Parathyroid adenoma (tissue), 2 donors: ENCODE results near the gene ANO2.
A peak's percentile ranks its signal among the peaks of the same experiment; 100 is the strongest.

Experiments used
- H2AFZ ChIP-seq: fragments of 300-600 bp; sonication (generic); one replicate; pipeline ENCODE4 v1.7.0; 2017; ENCODE audit warnings: antibody characterized with exemption, mild to moderate bottlenecking
- H3K27ac ChIP-seq: fragments of 300-600 bp; sonication (generic); one replicate; pipeline ENCODE4 v1.7.0; 2017
- H3K27me3 ChIP-seq: fragments of 300-600 bp; sonication (generic); one replicate; pipeline ENCODE4 v1.7.0; 2017; ENCODE audit warnings: low read length; ENCODE audit not compliant: control insufficient read depth, insufficient read depth
- H3K36me3 ChIP-seq: fragments of 300-600 bp; sonication (generic); one replicate; pipeline ENCODE4 v1.7.0; 2017; ENCODE audit warnings: low read length; ENCODE audit not compliant: control insufficient read depth, insufficient read depth
- H3K4me1 ChIP-seq: fragments of 300-600 bp; sonication (generic); one replicate; pipeline ENCODE4 v1.7.0; 2017; ENCODE audit warnings: control low read depth
- H3K4me2 ChIP-seq: fragments of 300-600 bp; sonication (generic); one replicate; pipeline ENCODE4 v1.7.0; 2017; ENCODE audit warnings: low read length
- H3K4me3 ChIP-seq: fragments of 300-600 bp; sonication (generic); one replicate; pipeline ENCODE4 v1.7.0; 2017; ENCODE audit warnings: low read depth, low read length
- H3K79me2 ChIP-seq: fragments of 300-600 bp; sonication (generic); one replicate; pipeline ENCODE4 v1.7.0; 2017; ENCODE audit warnings: control low read depth
- H3K9ac ChIP-seq: fragments of 300-600 bp; sonication (generic); one replicate; pipeline ENCODE4 v1.7.0; 2017; ENCODE audit warnings: mild to moderate bottlenecking
- H3K9me3 ChIP-seq: fragments of 300-600 bp; sonication (generic); one replicate; pipeline ENCODE4 v1.7.0; 2017; ENCODE audit warnings: low read length; ENCODE audit not compliant: control insufficient read depth
- TF ChIP-seq, protein P1 (sequence below): fragments of 300-600 bp; sonication (generic); IDR thresholded peaks from one replicate; pipeline ENCODE4 v1.7.0; 2017; ENCODE audit warnings: antibody characterized with exemption, mild to moderate bottlenecking
- donor health status: primary hyperparathyroidism.

Gene ANO2

DNA sequence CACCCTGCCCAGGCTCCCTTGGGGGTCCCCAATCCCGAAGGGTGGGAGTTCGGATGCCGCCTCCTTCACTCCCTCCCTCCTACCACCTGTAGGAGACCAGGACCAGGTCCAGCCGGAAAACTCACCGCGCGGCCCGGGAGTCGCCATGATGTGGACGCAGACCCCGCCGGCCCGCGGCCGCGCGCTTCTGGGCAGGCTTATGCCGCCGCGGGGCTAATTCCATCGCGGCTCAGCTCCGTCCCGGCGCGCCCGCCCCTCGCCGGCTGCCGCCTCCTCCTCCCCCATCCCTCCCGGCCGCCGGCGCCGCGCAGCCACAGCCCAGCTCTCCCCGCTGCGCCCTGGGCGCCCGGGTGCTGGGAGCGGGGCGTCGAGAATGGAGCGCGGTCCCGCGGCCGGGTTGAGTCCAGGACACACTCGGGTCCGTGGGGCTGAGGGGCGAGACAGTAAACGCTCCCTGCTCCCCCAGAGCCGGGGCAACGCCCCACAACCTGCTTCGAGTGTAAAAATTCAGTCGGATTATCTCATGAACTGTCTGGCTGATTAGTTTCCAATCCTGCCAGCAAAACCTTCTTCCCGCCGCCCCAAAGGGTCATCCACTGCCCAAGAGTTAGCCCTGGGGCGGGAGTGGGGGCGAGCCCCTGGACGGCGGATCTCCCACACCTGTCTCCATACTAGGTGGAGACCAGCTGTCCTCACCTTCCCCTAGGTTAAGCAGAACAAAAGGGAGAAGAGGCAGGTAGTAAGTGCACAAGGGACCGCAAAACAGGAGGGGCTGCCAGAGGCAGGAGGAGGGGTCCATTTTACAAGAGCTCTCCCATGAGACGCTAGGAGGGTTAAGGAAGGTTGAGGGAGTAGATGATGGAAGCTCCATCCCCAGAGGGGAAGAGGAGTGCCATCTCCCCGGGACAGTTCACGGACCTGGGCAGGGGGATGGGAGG lies at the start of gene ANO2:
ANO2 (minus strand) TSS at position 189 of the 938 bp plus-strand sequence; CDS start at position 147, 42 bp downstream.
- Histone ChIP-seq H3K27me3 (no peaks in the 10 kb centered on the region), H3K4me3 (peak within 1 kb of the TSS; percentile 43)

DNA sequence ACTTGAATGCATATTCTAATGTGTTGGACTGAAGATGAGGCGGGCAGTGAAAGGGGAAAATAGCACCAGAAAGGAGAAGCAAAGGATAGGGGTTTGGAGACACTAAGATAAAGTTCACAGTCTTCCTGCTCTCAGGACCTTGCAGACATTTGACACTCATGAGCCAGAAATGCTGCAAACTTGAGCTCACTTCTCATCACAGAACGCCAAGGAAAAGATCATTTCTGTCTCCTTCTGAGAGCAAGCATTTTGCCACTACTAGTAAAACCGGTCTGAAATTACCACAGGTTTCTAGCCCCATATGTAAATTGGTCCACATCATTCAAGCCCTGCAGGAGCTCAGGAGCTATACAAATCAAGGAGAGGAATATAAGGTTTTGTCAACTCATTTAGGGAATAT lies 44.6 kb upstream of the ANO2 start:
- H3K9me3 ChIP-seq: no peaks in the 10 kb centered on the region
- no peaks in the 10 kb centered on the region for H3K79me2 ChIP-seq
- no peak overlapping the region for H3K27ac ChIP-seq
- TF ChIP-seq, protein P1, sequence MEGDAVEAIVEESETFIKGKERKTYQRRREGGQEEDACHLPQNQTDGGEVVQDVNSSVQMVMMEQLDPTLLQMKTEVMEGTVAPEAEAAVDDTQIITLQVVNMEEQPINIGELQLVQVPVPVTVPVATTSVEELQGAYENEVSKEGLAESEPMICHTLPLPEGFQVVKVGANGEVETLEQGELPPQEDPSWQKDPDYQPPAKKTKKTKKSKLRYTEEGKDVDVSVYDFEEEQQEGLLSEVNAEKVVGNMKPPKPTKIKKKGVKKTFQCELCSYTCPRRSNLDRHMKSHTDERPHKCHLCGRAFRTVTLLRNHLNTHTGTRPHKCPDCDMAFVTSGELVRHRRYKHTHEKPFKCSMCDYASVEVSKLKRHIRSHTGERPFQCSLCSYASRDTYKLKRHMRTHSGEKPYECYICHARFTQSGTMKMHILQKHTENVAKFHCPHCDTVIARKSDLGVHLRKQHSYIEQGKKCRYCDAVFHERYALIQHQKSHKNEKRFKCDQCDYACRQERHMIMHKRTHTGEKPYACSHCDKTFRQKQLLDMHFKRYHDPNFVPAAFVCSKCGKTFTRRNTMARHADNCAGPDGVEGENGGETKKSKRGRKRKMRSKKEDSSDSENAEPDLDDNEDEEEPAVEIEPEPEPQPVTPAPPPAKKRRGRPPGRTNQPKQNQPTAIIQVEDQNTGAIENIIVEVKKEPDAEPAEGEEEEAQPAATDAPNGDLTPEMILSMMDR: no peak
- H3K27me3 ChIP-seq: no peaks in the 10 kb centered on the region
- no peak overlapping the region for H2AFZ ChIP-seq
- H3K9ac ChIP-seq: no peak overlapping the region
- no peaks in the 10 kb centered on the region for H3K4me1 ChIP-seq
- no peak overlapping the region for H3K4me2 ChIP-seq
- no peaks in the 10 kb centered on the region for H3K36me3 ChIP-seq
- H3K4me3 ChIP-seq: no peak overlapping the region

More for the DNA sequence above, at the start of gene ANO2:
- Histone ChIP-seq H3K4me2 (peak within 1 kb of the TSS; percentile 85), H3K9me3 (no peaks in the 10 kb centered on the region), H3K36me3 (no peaks in the 10 kb centered on the region), H3K9ac (no peak within 1 kb of the TSS), H2AFZ (peak within 1 kb of the TSS; percentile 47), H3K4me1 (no peaks in the 10 kb centered on the region), H3K27ac (no peak within 1 kb of the TSS), H3K79me2 (no peaks in the 10 kb centered on the region)
- TF ChIP-seq, protein P1: no peak

DNA sequence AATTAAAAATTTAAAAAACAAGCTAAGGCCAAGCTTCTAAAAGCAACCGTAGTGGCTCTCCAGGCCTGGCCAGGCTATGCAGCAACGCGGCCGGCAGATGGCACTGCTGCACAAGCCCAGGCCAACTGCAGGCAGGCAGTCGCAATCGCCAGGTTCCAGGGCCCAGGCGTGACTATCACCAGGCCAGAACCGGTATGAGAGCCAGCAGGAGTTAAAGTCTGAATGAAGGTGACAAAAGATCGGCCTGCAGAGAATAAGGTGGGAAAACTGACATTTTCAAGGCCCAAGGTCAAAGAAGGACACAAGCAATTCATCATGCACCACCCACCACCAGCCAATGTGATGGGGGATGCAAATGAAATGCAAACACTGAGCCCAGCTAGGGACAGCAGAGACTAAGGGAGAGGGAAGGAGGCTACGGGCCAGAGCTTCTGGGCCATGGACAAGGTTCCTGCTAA lies 43.6 kb upstream of the ANO2 start:
- H2AFZ ChIP-seq: peak overlapping the region; percentile 30
- no peaks in the 10 kb centered on the region for H3K27me3 ChIP-seq
- H3K4me2 ChIP-seq: no peak overlapping the region
- no peaks in the 10 kb centered on the region for H3K4me1 ChIP-seq
- no peaks in the 10 kb centered on the region for H3K9me3 ChIP-seq
- no peaks in the 10 kb centered on the region for H3K36me3 ChIP-seq
- no peak overlapping the region for H3K9ac ChIP-seq
- H3K4me3 ChIP-seq: no peak overlapping the region
- H3K27ac ChIP-seq: no peak overlapping the region
- TF ChIP-seq, protein P1: peak; percentile 96
- H3K79me2 ChIP-seq: no peaks in the 10 kb centered on the region

DNA sequence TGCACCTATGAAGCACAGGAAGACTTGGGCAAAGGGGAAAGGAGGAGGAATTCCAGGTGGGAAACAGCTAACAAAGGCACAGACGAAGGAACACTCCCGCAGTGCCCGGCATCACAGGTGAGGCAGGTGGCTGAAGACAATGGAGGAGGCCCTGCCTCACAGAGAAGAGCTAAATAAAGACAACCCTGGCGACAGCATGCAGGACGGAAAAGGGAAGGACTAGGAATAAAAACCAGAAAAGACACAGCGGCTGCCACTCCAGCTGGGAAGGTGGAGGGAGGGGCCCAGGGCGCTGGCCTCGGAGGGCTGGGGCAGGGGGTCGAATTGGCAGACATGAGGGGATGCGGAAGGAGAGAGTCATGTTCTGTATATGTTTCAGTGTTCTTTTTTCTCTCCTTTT lies 43.0 kb upstream of the ANO2 start:
- no peaks in the 10 kb centered on the region for H3K79me2 ChIP-seq

More for the DNA sequence above, 43.0 kb upstream of the ANO2 start:
- Histone ChIP-seq H3K4me3 (no peak overlapping the region), H3K9ac (no peak overlapping the region), H3K4me1 (no peaks in the 10 kb centered on the region), H3K27ac (no peak overlapping the region), H3K27me3 (no peaks in the 10 kb centered on the region), H3K4me2 (no peak overlapping the region), H3K9me3 (no peaks in the 10 kb centered on the region), H2AFZ (no peak overlapping the region), H3K36me3 (no peaks in the 10 kb centered on the region)
- TF ChIP-seq, protein P1: no peak
